Measurements from ENCODE around the gene SLC4A3.
"Not testable (repeated sequence)": the region's sequence is repeated elsewhere in the genome, so short reads cannot be mapped to it uniquely, and the experiment has no call there.

The SLC4A3 gene

DNA sequence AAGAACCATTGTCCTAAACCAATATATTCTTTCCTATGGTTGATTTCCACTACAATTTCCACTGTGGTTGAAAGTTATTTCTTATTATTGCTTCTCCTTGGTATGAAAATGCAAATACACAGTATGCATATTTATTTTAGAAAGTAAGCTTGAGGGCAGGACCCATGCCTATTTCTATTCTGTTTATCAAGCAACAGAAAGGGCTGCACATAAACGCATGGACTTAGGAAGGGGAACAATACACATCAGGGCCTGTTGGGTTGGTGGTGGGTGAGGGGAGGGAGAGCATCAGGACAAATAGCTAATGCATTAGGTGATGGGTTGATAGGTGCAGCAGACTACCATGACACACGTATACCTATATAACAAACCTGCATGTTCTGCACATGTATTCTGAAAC lies 20.7 kb downstream of the SLC4A3 start:
- peaks cover 0 to under 1% (median under 1%) of the 10 kb centered on the region in 4 experiments for H3K4me1 ChIP-seq (ENCODE audit: control extremely low read depth in 1 of 4, control insufficient read depth in 4 of 4, insufficient read depth in 4 of 4, low read length in 3 of 4)
- ChIA-PET CTCF (interaction anchor here (11.7 kb wide), 1 partner anchor 107 kb away, joined by 125 read pairs; the partner anchor contains the start of genes CHPF and TMEM198), POLR2A (no interaction called here)
- no CpG with 5 or more reads among the region's 2 CpGs for WGBS (ENCODE audit: insufficient coverage)
- no peaks in the 10 kb centered on the region for H3K36me3 ChIP-seq (ENCODE audit: control insufficient read depth in 4 of 4, insufficient read depth in 4 of 4, low read length in 3 of 4)
- H3K4me3 ChIP-seq (ENCODE audit: control insufficient read depth in 1 of 7, extremely low read depth in 1 of 7, insufficient read depth in 4 of 7, low read depth in 2 of 7, low read length in 6 of 7), result no peak overlapping the region
- DNase-seq, result no peak
- no peak overlapping the region for H3K27ac ChIP-seq (ENCODE audit: insufficient read depth in 1 of 2, low read depth in 1 of 2, low read length in 2 of 2, poor library complexity in 1 of 2, severe bottlenecking in 2 of 2)
- H3K9me3 ChIP-seq (ENCODE audit: control extremely low read depth in 1 of 5, control insufficient read depth in 4 of 5, insufficient read depth in 2 of 5, low read depth in 1 of 5, low read length in 4 of 5), result peaks cover 0 to 4% (median 0%) of the 10 kb centered on the region in 5 experiments
- H3K27me3 ChIP-seq (replicated peaks in 2 of 5; ENCODE audit: control insufficient read depth in 4 of 5, insufficient read depth in 5 of 5, low read length in 4 of 5), result peaks cover 0 to 13% (median 8%) of the 10 kb centered on the region in 5 experiments

DNA sequence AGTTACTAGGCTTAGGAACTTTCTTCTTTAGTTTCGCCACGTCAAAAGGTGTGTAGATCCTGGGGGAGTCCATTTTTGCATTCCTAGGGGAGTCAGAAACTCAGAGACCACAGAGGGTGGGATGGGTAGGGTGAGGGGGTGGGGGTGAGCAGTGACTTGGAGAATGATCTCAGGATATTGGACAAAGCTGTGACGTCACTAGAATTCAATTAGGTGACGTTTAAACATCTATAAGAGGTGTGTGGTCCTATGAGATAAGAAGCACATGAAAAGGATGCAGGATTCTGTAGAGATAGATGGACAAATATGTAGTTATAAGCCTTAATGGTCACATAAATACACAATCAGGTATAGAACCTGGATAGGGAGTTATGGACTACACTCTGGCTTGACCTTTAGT lies 21.5 kb downstream of the SLC4A3 start:
- DNase-seq, result no peak
- peaks cover 0 to 16% (median 10%) of the 10 kb centered on the region in 5 experiments for H3K27me3 ChIP-seq (replicated peaks in 2 of 5; ENCODE audit: control insufficient read depth in 4 of 5, insufficient read depth in 5 of 5, low read length in 4 of 5)
- H3K36me3 ChIP-seq (ENCODE audit: control insufficient read depth in 4 of 4, insufficient read depth in 4 of 4, low read length in 3 of 4), result no peaks in the 10 kb centered on the region
- POLR2A ChIA-PET, result no interaction called here
- peaks cover 0 to 4% (median 0%) of the 10 kb centered on the region in 5 experiments for H3K9me3 ChIP-seq (ENCODE audit: control extremely low read depth in 1 of 5, control insufficient read depth in 4 of 5, insufficient read depth in 2 of 5, low read depth in 1 of 5, low read length in 4 of 5)
- H3K4me1 ChIP-seq (ENCODE audit: control extremely low read depth in 1 of 4, control insufficient read depth in 4 of 4, insufficient read depth in 4 of 4, low read length in 3 of 4), result no peaks in the 10 kb centered on the region
- 68% methylated on average over 2 of the region's 4 CpGs for WGBS (ENCODE audit: insufficient coverage)
- no peak overlapping the region for H3K4me3 ChIP-seq (ENCODE audit: control insufficient read depth in 1 of 7, extremely low read depth in 1 of 7, insufficient read depth in 4 of 7, low read depth in 2 of 7, low read length in 6 of 7)
- CTCF ChIA-PET, result interaction anchor here (11.7 kb wide), 1 partner anchor 108 kb away, joined by 125 read pairs; the partner anchor contains the start of genes CHPF and TMEM198
- H3K27ac ChIP-seq (ENCODE audit: insufficient read depth in 1 of 2, low read depth in 1 of 2, low read length in 2 of 2, poor library complexity in 1 of 2, severe bottlenecking in 2 of 2), result no peak overlapping the region

DNA sequence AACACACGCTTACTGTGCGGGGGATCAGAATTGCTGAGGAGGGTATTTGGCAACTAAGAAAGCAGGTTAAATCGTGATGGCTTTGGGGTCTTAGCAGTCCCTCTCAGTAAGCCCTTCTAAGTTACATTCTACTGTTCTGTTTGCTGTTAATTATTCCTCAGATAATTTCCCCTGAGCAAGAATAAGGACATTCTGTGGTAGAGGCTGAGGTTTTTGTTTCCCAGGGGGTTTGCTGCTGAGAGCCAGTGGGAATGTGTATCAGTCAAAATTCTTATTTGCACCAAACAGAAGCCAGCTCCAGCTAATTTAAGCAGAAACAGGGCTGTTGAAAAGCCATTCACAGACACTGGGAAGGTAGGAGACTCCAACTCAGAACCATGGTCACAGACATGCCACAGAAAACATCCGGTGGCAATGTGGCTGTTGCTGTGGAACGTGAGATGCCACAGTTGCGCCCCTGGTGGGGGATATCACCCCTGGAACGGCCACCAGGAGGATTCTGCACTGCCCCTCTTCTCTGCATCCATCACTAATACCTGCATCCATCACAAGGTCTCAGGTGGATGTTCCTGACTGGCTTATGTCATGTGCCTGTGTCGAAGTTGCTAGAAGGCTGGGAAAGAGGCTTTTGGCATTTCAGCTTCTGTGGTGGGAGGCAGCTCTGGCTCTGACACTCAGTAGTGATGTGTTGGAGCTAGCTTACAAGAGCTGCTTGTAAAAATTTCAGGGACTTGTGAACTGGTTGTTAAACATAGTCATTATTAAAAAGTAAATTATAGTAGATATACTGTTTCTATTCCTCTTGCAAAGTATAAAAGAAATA lies 23.2 kb downstream of the SLC4A3 start:
- no peaks in the 10 kb centered on the region for H3K4me1 ChIP-seq (ENCODE audit: control extremely low read depth in 1 of 4, control insufficient read depth in 4 of 4, insufficient read depth in 4 of 4, low read length in 3 of 4)
- 63% methylated on average over 4 of the region's 8 CpGs for WGBS (ENCODE audit: insufficient coverage)
- peaks cover 0 to 4% (median 0%) of the 10 kb centered on the region in 5 experiments for H3K9me3 ChIP-seq (ENCODE audit: control extremely low read depth in 1 of 5, control insufficient read depth in 4 of 5, insufficient read depth in 2 of 5, low read depth in 1 of 5, low read length in 4 of 5)
- CTCF ChIA-PET, result interaction anchor here (1.5 kb wide), 1 partner anchor 12 kb away, joined by 5 read pairs; no protein-coding TSS in a partner anchor
- POLR2A ChIA-PET, result no interaction called here
- H3K27me3 ChIP-seq (replicated peaks in 2 of 5; ENCODE audit: control insufficient read depth in 4 of 5, insufficient read depth in 5 of 5, low read length in 4 of 5), result peaks cover 0 to 16% (median 15%) of the 10 kb centered on the region in 5 experiments
- no peak for DNase-seq
- H3K4me3 ChIP-seq (ENCODE audit: control insufficient read depth in 1 of 7, extremely low read depth in 1 of 7, insufficient read depth in 4 of 7, low read depth in 2 of 7, low read length in 6 of 7), result no peak overlapping the region
- H3K27ac ChIP-seq (ENCODE audit: insufficient read depth in 1 of 2, low read depth in 1 of 2, low read length in 2 of 2, poor library complexity in 1 of 2, severe bottlenecking in 2 of 2), result no peak overlapping the region
- H3K36me3 ChIP-seq (ENCODE audit: control insufficient read depth in 4 of 4, insufficient read depth in 4 of 4, low read length in 3 of 4), result no peaks in the 10 kb centered on the region

DNA sequence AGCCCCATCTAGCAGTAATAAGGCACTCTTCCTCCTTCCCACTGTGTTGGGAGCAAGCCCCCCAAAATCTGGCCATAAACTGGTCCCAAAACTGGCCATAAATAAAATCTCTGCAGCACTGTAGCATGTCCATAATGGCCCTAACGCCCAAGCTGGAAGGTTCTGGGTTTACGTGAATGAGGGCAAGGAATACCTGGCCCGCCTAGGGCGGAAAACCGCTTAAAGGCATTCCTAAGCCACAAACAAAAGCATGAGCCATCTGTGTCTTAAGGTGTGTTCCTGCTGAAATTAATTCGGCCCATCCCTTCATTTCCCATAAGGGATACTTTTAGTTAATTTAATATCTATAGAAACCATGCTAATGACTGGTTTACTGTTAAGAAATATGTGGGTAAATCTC lies 24.2 kb downstream of the SLC4A3 start:
- H3K9me3 ChIP-seq (ENCODE audit: control extremely low read depth in 1 of 5, control insufficient read depth in 4 of 5, insufficient read depth in 2 of 5, low read depth in 1 of 5, low read length in 4 of 5); H3K36me3 ChIP-seq (ENCODE audit: control insufficient read depth in 4 of 4, insufficient read depth in 4 of 4, low read length in 3 of 4); H3K4me1 ChIP-seq (ENCODE audit: control extremely low read depth in 1 of 4, control insufficient read depth in 4 of 4, insufficient read depth in 4 of 4, low read length in 3 of 4); H3K27ac ChIP-seq (ENCODE audit: insufficient read depth in 1 of 2, low read depth in 1 of 2, low read length in 2 of 2, poor library complexity in 1 of 2, severe bottlenecking in 2 of 2); POLR2A ChIA-PET; DNase-seq; H3K4me3 ChIP-seq (ENCODE audit: control insufficient read depth in 1 of 7, extremely low read depth in 1 of 7, insufficient read depth in 4 of 7, low read depth in 2 of 7, low read length in 6 of 7): not testable (repeated sequence)
- 70% methylated on average over 5 of the region's 6 CpGs for WGBS (ENCODE audit: insufficient coverage)
- peaks cover 3 to 16% (median 15%) of the 10 kb centered on the region in 5 experiments for H3K27me3 ChIP-seq (replicated peaks in 2 of 5; ENCODE audit: control insufficient read depth in 4 of 5, insufficient read depth in 5 of 5, low read length in 4 of 5)
- CTCF ChIA-PET, result interaction anchor here (1.5 kb wide), 1 partner anchor 13 kb away, joined by 5 read pairs; no protein-coding TSS in a partner anchor

DNA sequence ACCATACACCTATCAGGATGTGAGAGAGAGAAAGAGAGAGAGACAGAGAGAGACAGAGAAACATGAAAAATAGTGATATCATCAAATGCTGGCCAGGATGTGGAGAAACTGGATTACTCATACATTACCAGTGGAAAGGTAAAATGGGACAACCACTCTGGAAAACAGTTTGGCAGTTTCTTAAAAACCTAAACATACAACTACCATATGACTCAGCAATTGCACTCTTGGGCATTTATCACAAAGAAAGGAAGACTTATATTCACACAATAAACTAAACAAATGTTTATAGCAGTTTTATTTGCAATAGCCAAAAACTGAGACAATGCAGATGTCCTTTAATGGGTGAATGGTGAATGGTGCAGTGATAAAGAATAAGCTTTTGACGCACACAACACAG lies 29.1 kb downstream of the SLC4A3 start:
- ChIA-PET CTCF (interaction anchor here (2.2 kb wide), 1 partner anchor 14 kb away, joined by 8 read pairs; no protein-coding TSS in a partner anchor), POLR2A (no interaction called here)
- peaks cover 0 to 14% (median 2%) of the 10 kb centered on the region in 5 experiments for H3K9me3 ChIP-seq (ENCODE audit: control extremely low read depth in 1 of 5, control insufficient read depth in 4 of 5, insufficient read depth in 2 of 5, low read depth in 1 of 5, low read length in 4 of 5)
- DNase-seq, result no peak
- H3K4me1 ChIP-seq (ENCODE audit: control extremely low read depth in 1 of 4, control insufficient read depth in 4 of 4, insufficient read depth in 4 of 4, low read length in 3 of 4), result no peaks in the 10 kb centered on the region
- H3K27me3 ChIP-seq (replicated peaks in 2 of 5; ENCODE audit: control insufficient read depth in 4 of 5, insufficient read depth in 5 of 5, low read length in 4 of 5), result peaks cover 8 to 16% (median 9%) of the 10 kb centered on the region in 5 experiments
- no peaks in the 10 kb centered on the region for H3K36me3 ChIP-seq (ENCODE audit: control insufficient read depth in 4 of 4, insufficient read depth in 4 of 4, low read length in 3 of 4)
- no peak overlapping the region for H3K4me3 ChIP-seq (ENCODE audit: control insufficient read depth in 1 of 7, extremely low read depth in 1 of 7, insufficient read depth in 4 of 7, low read depth in 2 of 7, low read length in 6 of 7)
- H3K27ac ChIP-seq (ENCODE audit: insufficient read depth in 1 of 2, low read depth in 1 of 2, low read length in 2 of 2, poor library complexity in 1 of 2, severe bottlenecking in 2 of 2), result no peak overlapping the region
- WGBS (ENCODE audit: insufficient coverage), result no CpG with 5 or more reads among the region's 1 CpG

DNA sequence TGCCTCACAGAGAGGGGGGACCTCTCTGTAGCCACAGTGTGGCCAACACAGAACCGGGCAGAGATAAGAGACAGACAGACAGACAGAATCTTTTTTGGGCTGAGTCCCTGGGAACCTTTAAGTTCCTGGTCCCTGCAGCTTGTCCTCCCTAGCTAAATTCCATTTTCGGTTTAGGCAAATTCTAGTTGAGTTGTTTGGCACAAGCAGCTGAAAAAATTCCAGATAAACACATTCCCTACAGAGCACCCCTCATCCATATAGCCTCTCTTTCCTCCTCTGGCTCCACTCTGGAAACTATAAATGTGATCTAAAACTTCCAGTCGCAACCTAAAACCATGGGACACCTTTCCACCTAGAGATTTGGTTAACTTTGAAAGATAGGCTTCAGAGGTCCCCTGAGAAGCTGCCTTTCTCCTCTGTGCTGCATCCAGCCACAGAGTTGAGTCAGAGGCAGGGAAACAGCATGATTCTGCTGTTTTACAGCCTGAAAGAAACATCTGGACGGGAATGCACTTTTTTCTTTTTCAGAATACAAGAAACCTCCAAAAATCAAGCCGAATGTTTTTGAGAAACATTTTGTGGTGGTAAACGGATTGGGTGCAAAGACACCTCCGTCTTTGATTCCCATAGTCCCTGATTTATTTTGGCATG lies 30.9 kb downstream of the SLC4A3 start:
- H3K4me1 ChIP-seq (ENCODE audit: control extremely low read depth in 1 of 4, control insufficient read depth in 4 of 4, insufficient read depth in 4 of 4, low read length in 3 of 4), result no peaks in the 10 kb centered on the region
- DNase-seq, result no peak
- ChIA-PET POLR2A (no interaction called here), CTCF (interaction anchor here (1.3 kb wide), 1 partner anchor 16 kb away, joined by 3 read pairs; no protein-coding TSS in a partner anchor)
- 90% methylated on average over 4 of the region's 7 CpGs for WGBS (ENCODE audit: insufficient coverage)
- peaks cover 6 to 16% (median 9%) of the 10 kb centered on the region in 5 experiments for H3K27me3 ChIP-seq (replicated peaks in 2 of 5; ENCODE audit: control insufficient read depth in 4 of 5, insufficient read depth in 5 of 5, low read length in 4 of 5)
- H3K4me3 ChIP-seq (ENCODE audit: control insufficient read depth in 1 of 7, extremely low read depth in 1 of 7, insufficient read depth in 4 of 7, low read depth in 2 of 7, low read length in 6 of 7), result no peak overlapping the region
- no peaks in the 10 kb centered on the region for H3K36me3 ChIP-seq (ENCODE audit: control insufficient read depth in 4 of 4, insufficient read depth in 4 of 4, low read length in 3 of 4)
- H3K9me3 ChIP-seq (ENCODE audit: control extremely low read depth in 1 of 5, control insufficient read depth in 4 of 5, insufficient read depth in 2 of 5, low read depth in 1 of 5, low read length in 4 of 5), result peaks cover 0 to 15% (median 2%) of the 10 kb centered on the region in 5 experiments
- no peak overlapping the region for H3K27ac ChIP-seq (ENCODE audit: insufficient read depth in 1 of 2, low read depth in 1 of 2, low read length in 2 of 2, poor library complexity in 1 of 2, severe bottlenecking in 2 of 2)
